Testis (tissue), 2 donors: ENCODE results near the gene NOVA1.

ENCODE experiments used
- POLR2A ChIP-seq: fragments of 450-650 bp; IDR thresholded peaks from one replicate; pipeline ENCODE4 v1.6.1; 2017; ENCODE audit warnings: antibody characterized with exemption, mild to moderate bottlenecking, moderate library complexity
- TF ChIP-seq, protein P1 (sequence below), 3 experiments: fragments of 450-650 bp in 2 of 3; fragments of 200-600 bp in 1 of 3; sonication (generic) in 1 of 3; IDR thresholded peaks; one replicate each; pipeline ENCODE4 v1.5.1; 2016 to 2019; ENCODE audit warnings: antibody characterized with exemption in 3 of 3, mild to moderate bottlenecking in 2 of 3, moderate library complexity in 1 of 3

DNA sequence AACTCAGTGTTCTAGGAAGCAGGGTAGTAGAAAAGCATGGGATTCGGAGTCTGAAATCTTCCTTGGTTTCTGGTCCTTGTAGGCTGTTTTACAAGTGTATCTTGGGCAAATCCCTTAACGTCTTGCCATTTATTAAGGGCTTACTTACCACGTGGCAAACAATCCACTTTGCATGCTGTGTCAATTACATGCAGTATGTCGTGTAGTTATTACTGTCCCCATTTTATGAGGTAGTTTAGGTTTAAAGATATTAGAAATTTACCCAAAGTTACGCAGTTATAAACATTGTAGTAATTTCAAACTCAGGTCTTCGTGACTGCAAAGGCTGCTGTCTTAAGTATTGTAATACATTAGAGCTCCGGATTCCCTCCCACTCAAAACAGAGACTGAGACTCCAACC, 1.5 kb upstream of the NOVA1 start:
- TF ChIP-seq, protein P1, sequence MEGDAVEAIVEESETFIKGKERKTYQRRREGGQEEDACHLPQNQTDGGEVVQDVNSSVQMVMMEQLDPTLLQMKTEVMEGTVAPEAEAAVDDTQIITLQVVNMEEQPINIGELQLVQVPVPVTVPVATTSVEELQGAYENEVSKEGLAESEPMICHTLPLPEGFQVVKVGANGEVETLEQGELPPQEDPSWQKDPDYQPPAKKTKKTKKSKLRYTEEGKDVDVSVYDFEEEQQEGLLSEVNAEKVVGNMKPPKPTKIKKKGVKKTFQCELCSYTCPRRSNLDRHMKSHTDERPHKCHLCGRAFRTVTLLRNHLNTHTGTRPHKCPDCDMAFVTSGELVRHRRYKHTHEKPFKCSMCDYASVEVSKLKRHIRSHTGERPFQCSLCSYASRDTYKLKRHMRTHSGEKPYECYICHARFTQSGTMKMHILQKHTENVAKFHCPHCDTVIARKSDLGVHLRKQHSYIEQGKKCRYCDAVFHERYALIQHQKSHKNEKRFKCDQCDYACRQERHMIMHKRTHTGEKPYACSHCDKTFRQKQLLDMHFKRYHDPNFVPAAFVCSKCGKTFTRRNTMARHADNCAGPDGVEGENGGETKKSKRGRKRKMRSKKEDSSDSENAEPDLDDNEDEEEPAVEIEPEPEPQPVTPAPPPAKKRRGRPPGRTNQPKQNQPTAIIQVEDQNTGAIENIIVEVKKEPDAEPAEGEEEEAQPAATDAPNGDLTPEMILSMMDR (IDR thresholded peaks at IDR 0.05), result no peak
- TF ChIP-seq POLR2A, result no peak
